Testis (tissue), 3 donors: ENCODE data around the gene KRT15. TPM values are rescaled to one million over a fixed set of nuclear protein-coding genes. Genes with fewer than 3 reads are reported as not detected.

Experiments
- DNase-seq: peaks from one replicate; pipeline ENCODE4 v3.0.0-alpha.2; 2019
- H3K27ac ChIP-seq, 2 donors: fragments of 200-600 bp; sonication (generic); one replicate each; pipeline ENCODE4 v1.5.1; 2019
- H3K27me3 ChIP-seq: fragments of 200-600 bp; sonication (generic); one replicate; pipeline ENCODE4 v1.5.1; 2019
- H3K36me3 ChIP-seq: fragments of 200-600 bp; sonication (generic); one replicate; pipeline ENCODE4 v1.5.1; 2017; ENCODE audit warnings: low read depth; ENCODE audit errors: missing control alignments
- H3K4me1 ChIP-seq: fragments of 200-600 bp; sonication (generic); one replicate; pipeline ENCODE4 v1.5.1; 2019
- H3K4me3 ChIP-seq, 2 donors: fragments of 200-600 bp; sonication (generic); one replicate each; pipeline ENCODE4 v1.5.1; 2017 to 2019
- H3K9me3 ChIP-seq: fragments of 200-600 bp; sonication (generic); one replicate; pipeline ENCODE4 v1.5.1; 2017
- CTCF ChIP-seq, 3 experiments: fragments of 450-650 bp in 2 of 3; fragments of 200-600 bp in 1 of 3; sonication (generic) in 1 of 3; IDR thresholded peaks; one replicate each; pipeline ENCODE4 v1.5.1; 2016 to 2019; ENCODE audit warnings: antibody characterized with exemption in 3 of 3, mild to moderate bottlenecking in 2 of 3, moderate library complexity in 1 of 3
- POLR2A ChIP-seq: fragments of 450-650 bp; IDR thresholded peaks from one replicate; pipeline ENCODE4 v1.6.1; 2017; ENCODE audit warnings: antibody characterized with exemption, mild to moderate bottlenecking, moderate library complexity
- WGBS, 2 donors: methylation state at CpG; one replicate each; pipeline ENCODE4 v1.1.5; 2018; 5-methylcytosine and 5-hydroxymethylcytosine counted together
- intact Hi-C: fragments of 100-400 bp; cut with DNase I; formaldehyde crosslinking; loops from one replicate; pipeline ENCODE4 v1.15.1; 2023; ENCODE audit warnings: low total_unique reads
- polyA plus RNA-seq: library from polyadenylated mRNA; stranded (reverse); fragments of 350-450 nt; fragmentation: Illumina TruSeq; extraction: RNeasy Lipid Tissue Mini Kit (QIAGEN cat#74804); gene quantifications from one replicate; pipeline ENCODE4 v1.2.3, GENCODE V29; 2014; ENCODE audit warnings: low read depth, low replicate concordance; ENCODE audit not compliant: insufficient read depth
- total RNA-seq, 2 donors: library from RNA; depleted of rRNA; stranded (reverse); fragments of >200 nt; gene quantifications; one replicate each; pipeline ENCODE4 v1.2.3, GENCODE V29; 2016

The KRT15 gene
- total and polyA plus RNA-seq, 3 donors from 2014 or later = 5.8 to 21.7 (median 19.4) TPM

GRCh38 chr17:41516830-41517283 lies 1.8 kb downstream of the KRT15 start:
- TF ChIP-seq POLR2A (no peak), CTCF (IDR thresholded peaks at IDR 0.05) (no peak)
- H3K4me3 ChIP-seq = no peak overlapping the region
- no peaks in the 10 kb centered on the region for H3K27me3 ChIP-seq
- no peaks in the 10 kb centered on the region for H3K9me3 ChIP-seq
- no peak overlapping the region for H3K27ac ChIP-seq
- DNase-seq = no peak
- H3K36me3 ChIP-seq = no peaks in the 10 kb centered on the region
- WGBS, 2 donors = 90 to 92% methylated on average over 13 to 14 of the region's 14 CpGs
- H3K4me1 ChIP-seq = peaks cover 6% of the 10 kb centered on the region
- intact Hi-C loops = no loop called here

GRCh38 chr17:41516147-41516829 lies 2.4 kb downstream of the KRT15 start:
- Histone ChIP-seq H3K36me3 (no peaks in the 10 kb centered on the region), H3K4me1 (peaks cover 9% of the 10 kb centered on the region), H3K27me3 (no peaks in the 10 kb centered on the region), H3K4me3 (no peak overlapping the region), H3K27ac (no peak overlapping the region), H3K9me3 (no peaks in the 10 kb centered on the region)
- DNase-seq = no peak
- intact Hi-C loops = no loop called here
- 93 to 94% methylated on average over 12 to 14 of the region's 14 CpGs for WGBS, 2 donors
- TF ChIP-seq CTCF (IDR thresholded peaks at IDR 0.05) (no peak), POLR2A (no peak)

GRCh38 chr17:41513168-41513547 lies 5.5 kb downstream of the KRT15 start:
- H3K4me1 ChIP-seq = peaks cover 7% of the 10 kb centered on the region
- H3K4me3 ChIP-seq = no peak overlapping the region
- no peak overlapping the region for H3K27ac ChIP-seq
- DNase-seq = no peak
- intact Hi-C loops = no loop called here
- no peaks in the 10 kb centered on the region for H3K36me3 ChIP-seq
- no peak for TF ChIP-seq CTCF (IDR thresholded peaks at IDR 0.05)
- 63 to 78% methylated on average over 5 of the region's 5 CpGs for WGBS, 2 donors
- H3K27me3 ChIP-seq = no peaks in the 10 kb centered on the region
- no peaks in the 10 kb centered on the region for H3K9me3 ChIP-seq

- no peaks in the 10 kb centered on the region for H3K9me3 ChIP-seq
- H3K27me3 ChIP-seq = no peaks in the 10 kb centered on the region
- H3K27ac ChIP-seq = no peak overlapping the region
- no peak overlapping the region for H3K4me3 ChIP-seq
- DNase-seq = no peak
- TF ChIP-seq CTCF (IDR thresholded peaks at IDR 0.05) = no peak
- no peak for TF ChIP-seq POLR2A
- no peaks in the 10 kb centered on the region for H3K36me3 ChIP-seq
- peaks cover 7% of the 10 kb centered on the region for H3K4me1 ChIP-seq
- intact Hi-C loops = no loop called here
- 62 to 72% methylated on average over 6 to 7 of the region's 7 CpGs for WGBS, 2 donors
Observed at GRCh38 chr17:41512546-41513167, 6.0 kb downstream of the KRT15 start.

GRCh38 chr17:41511716-41512115 lies 7.0 kb downstream of the KRT15 start:
- Histone ChIP-seq H3K9me3 (no peaks in the 10 kb centered on the region), H3K4me3 (no peak overlapping the region), H3K4me1 (peaks cover 13% of the 10 kb centered on the region), H3K36me3 (no peaks in the 10 kb centered on the region), H3K27me3 (no peaks in the 10 kb centered on the region), H3K27ac (no peak overlapping the region)
- no peak for DNase-seq
- WGBS, 2 donors = 71 to 80% methylated on average over 10 of the region's 10 CpGs
- intact Hi-C loops = no loop called here
- TF ChIP-seq CTCF (IDR thresholded peaks at IDR 0.05) (no peak), POLR2A (no peak)
